GM23248 (cell line): ENCODE results near the gene GLI1.
"Not testable (repeated sequence)": the region's sequence is repeated elsewhere in the genome, so short reads cannot be mapped to it uniquely, and the experiment has no call there.

Source experiments
- EZH2 ChIP-seq: fragments of 200-600 bp; sonication (generic); IDR thresholded peaks from 2 replicates; pipeline ENCODE4 v1.6.1; 2018; ENCODE audit warnings: antibody characterized with exemption, mild to moderate bottlenecking; ENCODE audit not compliant: insufficient read depth, poor library complexity, severe bottlenecking
- EZH2phosphoT487 ChIP-seq: fragments of 200-600 bp; sonication (generic); IDR thresholded peaks from 2 replicates; pipeline ENCODE4 v1.6.1; 2018; ENCODE audit warnings: antibody characterized with exemption, moderate library complexity, mild to moderate bottlenecking, low read depth; ENCODE audit not compliant: insufficient read depth

DNA sequence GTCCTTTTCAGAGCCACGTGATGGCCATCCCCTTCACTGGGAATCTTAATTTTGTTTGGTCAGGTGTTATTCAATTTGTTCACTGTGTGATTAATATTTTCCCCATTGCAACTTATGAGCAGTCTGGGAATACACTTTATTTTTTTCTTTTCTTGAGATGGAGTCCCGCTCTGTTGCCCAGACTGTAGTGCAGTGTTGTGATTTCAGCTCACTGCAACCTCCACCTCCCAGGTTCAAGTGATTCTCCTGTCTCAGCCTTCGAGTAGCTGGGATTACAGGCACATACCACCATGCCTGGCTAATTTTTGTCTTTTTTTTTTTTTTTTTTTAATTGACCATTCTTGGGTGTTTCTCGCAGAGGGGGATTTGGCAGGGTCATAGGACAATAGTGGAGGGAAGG, 47.0 kb downstream of the GLI1 start:
- not testable (repeated sequence) for TF ChIP-seq EZH2phosphoT487, EZH2
